ENCODE data around the gene SNX18. TPM values are rescaled to one million over a fixed set of nuclear protein-coding genes. Genes with fewer than 3 reads are reported as not detected.

The SNX18 gene
- total RNA-seq, 1 experiment from 2014 or later = 10.8 TPM

DNA sequence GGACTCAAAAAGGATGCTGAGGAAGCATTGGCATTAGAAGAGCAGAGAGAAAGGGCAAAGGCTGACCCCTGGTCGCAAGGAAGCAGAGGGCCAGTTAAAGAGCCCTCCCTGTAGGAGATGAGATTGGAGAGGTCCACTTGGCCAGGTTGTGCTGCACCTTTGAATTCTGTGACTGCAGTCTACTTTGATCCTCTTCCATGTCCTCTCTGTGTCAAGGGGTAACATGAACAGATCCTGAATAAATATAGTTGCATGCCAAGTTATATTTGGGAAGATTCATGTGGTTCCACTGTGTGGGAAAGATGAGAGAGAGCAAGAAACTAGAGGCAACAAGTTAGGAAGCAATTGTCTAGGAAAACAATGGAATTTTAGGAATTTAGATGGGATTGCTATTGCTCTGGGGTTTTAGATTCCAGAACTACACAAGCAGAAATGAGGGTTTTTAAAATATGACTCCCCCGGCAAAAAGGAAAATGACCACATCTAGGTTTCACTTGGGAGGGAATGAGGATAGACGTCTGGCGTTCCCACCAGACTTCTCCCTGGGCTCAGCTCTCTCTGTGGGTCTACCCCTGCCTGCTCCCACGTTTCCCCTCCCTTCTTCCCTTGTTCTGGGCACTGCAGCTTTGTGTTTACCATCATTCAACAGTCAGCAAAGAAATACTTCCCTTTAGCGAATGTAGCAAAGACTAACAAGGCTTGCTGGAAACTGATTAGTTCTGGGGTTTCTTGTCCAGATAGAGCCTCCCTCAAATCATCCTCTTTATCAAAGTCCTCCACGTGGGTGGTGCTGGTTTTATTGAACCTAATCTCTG lies 63.6 kb downstream of the SNX18 start:
- no peak for DNase-seq (ENCODE audit: low read depth)

DNA sequence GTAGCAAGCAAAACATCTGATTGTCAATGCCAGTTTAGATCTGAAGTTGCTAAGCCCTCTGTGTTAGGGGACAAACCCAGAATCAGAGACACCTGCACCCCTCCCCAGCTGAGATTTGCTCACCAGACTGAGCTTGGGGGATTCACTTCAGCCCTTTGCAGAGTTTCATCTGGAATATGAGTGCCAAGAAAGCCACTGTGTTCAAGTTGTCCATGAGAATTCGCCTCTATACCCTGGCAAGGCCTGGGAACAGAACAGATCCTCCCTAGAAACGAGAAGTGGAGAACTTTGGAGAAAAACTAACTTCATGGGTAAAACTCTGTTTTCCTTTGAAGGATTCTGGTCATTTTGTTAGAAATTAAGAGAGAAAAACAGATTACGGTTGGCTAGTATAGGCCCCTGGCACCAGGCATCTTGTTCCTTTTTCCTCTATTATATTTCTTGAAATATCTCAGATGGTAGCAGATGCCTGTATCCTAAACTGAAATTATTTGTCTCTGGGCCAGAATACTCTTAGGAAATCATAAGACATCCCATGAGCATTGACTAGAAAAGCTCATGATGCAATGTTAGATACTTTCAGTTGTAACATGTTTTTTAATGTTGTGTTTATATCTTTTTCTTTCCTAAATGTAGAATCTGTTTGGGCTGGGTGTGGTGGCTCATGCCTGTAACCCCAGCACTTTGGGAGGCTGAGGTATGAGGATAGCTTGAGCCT lies 64.4 kb downstream of the SNX18 start:
- DNase-seq (ENCODE audit: low read depth) = no peak

DNA sequence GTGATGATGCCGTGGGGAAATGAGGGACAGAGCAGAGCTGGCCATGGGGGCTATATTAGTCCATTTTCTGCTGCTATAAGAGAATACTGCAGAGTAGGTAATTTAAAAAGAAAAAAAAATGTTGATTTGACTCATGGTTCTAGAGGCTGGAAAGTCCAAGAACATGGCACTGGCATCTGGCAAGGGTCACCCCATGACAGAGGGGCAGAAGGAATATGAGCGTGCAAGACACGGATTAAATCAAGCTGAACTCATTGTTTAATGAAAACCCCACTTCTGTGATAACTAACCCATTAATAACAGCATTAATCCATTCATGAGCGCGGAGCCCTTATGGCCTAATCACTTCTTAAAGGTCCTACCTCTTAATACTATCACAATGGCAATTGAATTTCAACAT lies 68.8 kb downstream of the SNX18 start:
- no peak for DNase-seq (ENCODE audit: low read depth)

DNA sequence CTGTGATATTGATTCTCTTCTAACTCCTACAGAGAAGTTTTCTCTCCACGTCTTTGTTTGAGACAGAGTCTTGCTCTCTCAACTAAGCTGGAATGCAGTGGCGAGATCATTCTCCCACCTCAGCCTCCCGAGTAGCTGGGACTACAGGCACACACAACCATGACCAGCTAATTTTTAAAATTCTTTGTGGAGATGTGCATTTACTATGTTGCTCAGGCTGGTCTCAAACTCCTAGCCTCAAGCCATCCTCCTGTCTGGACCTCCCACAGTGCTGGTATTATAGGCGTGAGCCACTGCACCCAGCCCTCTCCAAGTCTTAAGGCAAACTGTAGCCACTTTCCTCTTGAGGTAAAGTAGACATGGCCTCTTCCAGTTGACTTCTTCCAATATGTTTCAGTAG lies 72.2 kb downstream of the SNX18 start:
- DNase-seq (ENCODE audit: low read depth) = no peak

DNA sequence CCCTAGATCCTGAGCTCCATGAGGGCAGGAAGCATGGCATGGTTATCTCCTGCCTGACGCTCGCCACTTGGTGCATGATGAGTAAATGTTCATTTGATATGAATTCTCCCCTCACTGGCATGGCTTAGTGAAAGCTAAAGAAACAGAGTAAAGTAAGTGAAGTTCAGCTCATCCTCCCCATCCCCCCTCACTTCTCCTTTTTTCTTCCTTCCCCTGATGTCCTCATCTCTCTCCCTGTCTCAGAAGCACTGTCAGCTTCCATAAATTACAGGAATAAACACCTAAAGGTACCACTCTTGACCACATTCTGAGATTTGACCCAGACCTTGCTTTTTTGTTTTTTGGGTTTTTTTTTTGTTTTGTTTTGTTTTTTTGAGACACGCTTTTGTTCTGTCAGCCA lies 73.3 kb downstream of the SNX18 start:
- no peak for DNase-seq (ENCODE audit: low read depth)

DNA sequence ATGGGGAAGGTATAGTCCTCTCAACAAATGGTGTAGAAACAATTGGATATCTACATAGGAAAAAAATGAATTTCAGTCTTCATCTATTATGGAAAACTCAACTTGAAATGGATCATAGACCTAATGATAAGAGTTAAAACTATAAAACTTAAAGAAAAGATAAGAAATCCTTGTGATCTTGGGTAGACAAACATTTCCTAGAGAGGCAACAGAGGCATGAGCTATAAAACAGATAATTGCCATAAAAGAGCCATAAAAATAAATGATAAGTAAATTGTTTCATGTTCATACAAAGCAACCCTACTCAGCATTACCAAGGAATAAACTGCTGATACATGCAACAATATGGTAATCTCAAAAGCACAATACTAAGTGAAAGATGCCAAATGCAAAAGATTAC lies 76.2 kb downstream of the SNX18 start:
- DNase-seq (ENCODE audit: low read depth) = no peak

DNA sequence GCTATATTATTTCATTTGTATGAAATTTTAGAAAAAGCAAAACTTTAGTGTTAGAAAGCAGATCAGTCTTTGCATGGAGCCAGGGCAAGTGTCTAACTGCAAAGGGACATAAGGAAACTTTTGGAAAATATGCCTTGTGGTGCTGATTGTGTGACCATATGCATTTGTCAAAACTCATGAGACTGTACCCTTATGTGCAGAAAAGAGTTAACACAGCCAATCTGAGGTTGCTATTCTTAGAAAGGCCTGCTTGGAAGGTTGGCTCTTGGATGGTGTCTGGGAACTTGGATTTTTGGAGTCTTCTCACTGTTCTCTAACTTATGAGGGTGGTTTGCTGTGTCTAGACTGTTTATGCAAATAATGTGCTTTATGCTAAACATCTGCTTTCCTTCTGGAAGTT lies 76.6 kb downstream of the SNX18 start:
- DNase-seq (ENCODE audit: low read depth) = no peak

DNA sequence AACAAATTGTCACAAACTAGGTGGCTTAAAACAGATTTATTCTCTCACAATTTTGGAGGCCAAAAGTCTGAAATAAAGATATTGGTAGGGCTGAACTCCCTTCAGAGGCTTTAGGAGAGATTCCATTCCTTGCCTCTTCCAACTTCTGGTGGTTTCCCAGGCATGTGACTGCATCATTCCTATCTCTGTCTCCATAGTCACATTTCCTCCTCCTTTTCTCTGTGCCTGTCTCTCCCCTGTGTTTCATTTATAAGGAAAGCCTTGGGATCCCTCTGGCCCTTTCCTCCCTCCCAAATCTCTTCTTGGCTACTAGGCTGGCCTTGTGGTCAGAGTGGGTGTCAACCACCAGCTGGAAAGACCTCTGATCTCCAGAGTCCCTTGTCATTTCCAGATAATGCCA lies 78.2 kb downstream of the SNX18 start:
- no peak for DNase-seq (ENCODE audit: low read depth)

Other genes with a start within 250 kb of the SNX18 start
- gene ARL15, start 207.2 kb upstream of the SNX18 start, total RNA-seq (2014; rRNA removed; shearing (Covaris generic)) = 5.9 and 6.1 TPM in 2 replicates
- 1.3 TPM in 1 of 2 replicates, not detected in the other for gene HSPB3, start 62.1 kb upstream of the SNX18 start, total RNA-seq (2014; rRNA removed; shearing (Covaris generic))

Data from Daoy (cell line).